NT2/D1 (cell line): ENCODE measurements around the gene KAT6B.

Experiments
- SUZ12 ChIP-seq: IDR thresholded peaks from 2 replicates; pipeline ENCODE4 v1.6.1; 2011; ENCODE audit not compliant: insufficient read length, insufficient read depth; ENCODE audit errors: extremely low read depth
- ZNF274 ChIP-seq: IDR thresholded peaks from 2 replicates; pipeline ENCODE4 v1.6.1; 2011; ENCODE audit warnings: mild to moderate bottlenecking, low read depth, low read length

- TF ChIP-seq ZNF274 = no peak
- no peak for TF ChIP-seq SUZ12
Observed at GRCh38 chr10:74957285-74957961, 131.0 kb downstream of the KAT6B start.
